GM12878 (cell line): ENCODE measurements around the gene RAC2. TPM values are rescaled to one million over a fixed set of nuclear protein-coding genes. Genes with fewer than 3 reads are reported as not detected.

Experiments
- ATAC-seq: fragments of 200-7000 bp; cut with Tn5 transposase; 3 replicates; pipeline ENCODE4 v1.9.1; 2020; ENCODE audit warnings: mild to moderate bottlenecking, moderate library complexity
- BruUV-seq: library from RNA; stranded (reverse); fragments of 400-500 nt; replicated peaks from 2 replicates; lab custom pipeline; 2021; lab: Mats Ljungman, UMichigan
- CTCF ChIA-PET: fragments of 300-600 bp; sonication (Branson Sonifier 250); formaldehyde crosslinking; extraction: SDS; loops from one replicate; lab custom pipeline; 2021; ENCODE audit warnings: inconsistent platforms; lab: Yijun Ruan, JAX
- POLR2A ChIA-PET: fragments of 350-600 bp; formaldehyde crosslinking; extraction: SDS; loops from one replicate; lab custom pipeline; 2021; ENCODE audit warnings: inconsistent platforms; lab: Charles Lee
- RAD21 ChIA-PET: fragments of 300-600 bp; sonication (Branson Sonifier 250); formaldehyde crosslinking; loops from one replicate; lab custom pipeline; 2023; ENCODE audit warnings: antibody characterized with exemption; ENCODE audit not compliant: unreplicated experiment; lab: Charles Lee
- SMC1A ChIA-PET: fragments of 300-600 bp; sonication (Branson Sonifier 250); formaldehyde crosslinking; loops from one replicate; lab custom pipeline; 2023; ENCODE audit not compliant: unreplicated experiment, uncharacterized antibody; lab: Charles Lee
- DNase-seq: peaks from one replicate; pipeline ENCODE4 v3.0.0-alpha.2; 2011; ENCODE audit warnings: low read depth, low spot score
- FAIRE-seq: peaks from 3 replicates; lab custom pipeline; 2011; peaks lifted over from hg19 to GRCh38; lab: Jason Lieb, UNC
- H2AFZ ChIP-seq: 2 replicates; pipeline ENCODE4 v1.6.0; 2011; ENCODE audit warnings: low read depth, low read length, control low read depth; ENCODE audit not compliant: control insufficient read depth
- H3K27ac ChIP-seq: 2 replicates; pipeline ENCODE4 v1.5.1; 2011; ENCODE audit warnings: control low read depth; ENCODE audit not compliant: control insufficient read depth, insufficient read depth
- H3K27me3 ChIP-seq, 2 experiments: replicated peaks in 1 of 2; 2 replicates each; pipeline versions ENCODE4 v1.6.0 to v1.6.1; 2011; ENCODE audit warnings: low read length in 1 of 2; ENCODE audit not compliant: control insufficient read depth in 2 of 2, insufficient read depth in 2 of 2
- H3K36me3 ChIP-seq, 2 experiments: 2 replicates each; pipeline ENCODE4 v1.5.1; 2011; ENCODE audit warnings: low read length in 1 of 2; ENCODE audit not compliant: control insufficient read depth in 2 of 2, insufficient read depth in 2 of 2
- H3K4me1 ChIP-seq: 2 replicates; pipeline ENCODE4 v1.6.1; 2011; ENCODE audit warnings: mild to moderate bottlenecking, low read length, moderate library complexity, mixed read lengths; ENCODE audit not compliant: control insufficient read depth, insufficient read depth
- H3K4me2 ChIP-seq: 2 replicates; pipeline ENCODE4 v1.6.0; 2011; ENCODE audit warnings: control low read depth; ENCODE audit not compliant: control insufficient read depth, insufficient read depth
- H3K4me3 ChIP-seq: fragments of 200-600 bp; sonication (generic); 2 replicates; pipeline ENCODE4 v1.5.1; 2016
- H3K79me2 ChIP-seq: 2 replicates; pipeline ENCODE4 v1.6.0; 2011; ENCODE audit warnings: low read length; ENCODE audit not compliant: control insufficient read depth, insufficient read depth
- H3K9ac ChIP-seq: 2 replicates; pipeline ENCODE4 v1.8.0; 2011; ENCODE audit warnings: low read length, control low read depth, mixed read lengths; ENCODE audit not compliant: control insufficient read depth, insufficient read depth
- H3K9me3 ChIP-seq: replicated peaks from 3 replicates; pipeline ENCODE4 v1.5.1; 2011; ENCODE audit warnings: mild to moderate bottlenecking, low read length; ENCODE audit not compliant: control insufficient read depth, insufficient read depth
- H4K20me1 ChIP-seq: 2 replicates; pipeline ENCODE4 v1.6.0; 2011; ENCODE audit not compliant: control insufficient read depth, insufficient read depth
- HDGF ChIP-seq: fragments of 450-650 bp; IDR thresholded peaks from 2 replicates; pipeline ENCODE4 v1.6.1; 2016; ENCODE audit warnings: antibody characterized with exemption
- POLR2A ChIP-seq: IDR thresholded peaks from 2 replicates; pipeline ENCODE4 v1.6.1; 2011; ENCODE audit warnings: low read depth, mild to moderate bottlenecking, low read length
- WGBS: methylation state at CpG from one replicate; pipeline ENCODE4 v1.1.6; 2016; ENCODE audit warnings: low lambda C conversion rate; ENCODE audit not compliant: insufficient replicate concordance, insufficient coverage; ENCODE audit errors: missing lambda C conversion rate; 5-methylcytosine and 5-hydroxymethylcytosine counted together
- in situ Hi-C: fragments of 300-500 bp; cut with MboI; formaldehyde crosslinking; loops from 9 replicates; pipeline ENCODE4 v1.14.3; 2018; ENCODE audit warnings: mixed read lengths
- intact Hi-C: fragments of 100-400 bp; cut with micrococcal nuclease; formaldehyde crosslinking; loops from one replicate; pipeline ENCODE4 v1.14.2; 2022; ENCODE audit not compliant: unreplicated experiment
- polyA plus RNA-seq, 11 experiments: library from polyadenylated mRNA; depleted of rRNA in 4 of 11; unstranded in 6 of 11; stranded (reverse) in 5 of 11; fragments of >200 nt; fragmentation: Nextera tagmentation in 4 of 11; fragmentation: Illumina TruSeq in 1 of 11; extraction: Ambion mirVana in 4 of 11; extraction: Trizol in 1 of 11; gene quantifications; 1 replicate in 1 of 11; 2 replicates in 10 of 11; pipeline versions ENCODE4 v1.2.1 to v1.2.3, GENCODE V29; 2011 to 2016; ENCODE audit warnings: inconsistent platforms in 2 of 11, missing spikeins in 2 of 11, low read depth in 1 of 11
- total RNA-seq, 4 experiments: library from RNA; depleted of rRNA in 3 of 4; stranded (reverse); fragments of >200 nt in 3 of 4; fragmentation: Illumina TruSeq in 1 of 4; extraction: Trizol in 1 of 4; gene quantifications; 2 replicates each; pipeline versions ENCODE4 v1.2.1 to v1.2.3, GENCODE V29; 2013 to 2021
- TF ChIP-seq, protein P1 (sequence below): fragments of 450-650 bp; formaldehyde crosslinking; IDR thresholded peaks from 2 replicates; pipeline ENCODE4 v1.4.0; 2020; ENCODE audit warnings: mild to moderate bottlenecking, moderate library complexity

RAC2 gene
- total and polyA plus RNA-seq, 10 of the 15 experiments (the other 5 are each of a cell fraction or from before 2014, with no cell fraction given), result 102 to 386 (median 304) TPM

DNA sequence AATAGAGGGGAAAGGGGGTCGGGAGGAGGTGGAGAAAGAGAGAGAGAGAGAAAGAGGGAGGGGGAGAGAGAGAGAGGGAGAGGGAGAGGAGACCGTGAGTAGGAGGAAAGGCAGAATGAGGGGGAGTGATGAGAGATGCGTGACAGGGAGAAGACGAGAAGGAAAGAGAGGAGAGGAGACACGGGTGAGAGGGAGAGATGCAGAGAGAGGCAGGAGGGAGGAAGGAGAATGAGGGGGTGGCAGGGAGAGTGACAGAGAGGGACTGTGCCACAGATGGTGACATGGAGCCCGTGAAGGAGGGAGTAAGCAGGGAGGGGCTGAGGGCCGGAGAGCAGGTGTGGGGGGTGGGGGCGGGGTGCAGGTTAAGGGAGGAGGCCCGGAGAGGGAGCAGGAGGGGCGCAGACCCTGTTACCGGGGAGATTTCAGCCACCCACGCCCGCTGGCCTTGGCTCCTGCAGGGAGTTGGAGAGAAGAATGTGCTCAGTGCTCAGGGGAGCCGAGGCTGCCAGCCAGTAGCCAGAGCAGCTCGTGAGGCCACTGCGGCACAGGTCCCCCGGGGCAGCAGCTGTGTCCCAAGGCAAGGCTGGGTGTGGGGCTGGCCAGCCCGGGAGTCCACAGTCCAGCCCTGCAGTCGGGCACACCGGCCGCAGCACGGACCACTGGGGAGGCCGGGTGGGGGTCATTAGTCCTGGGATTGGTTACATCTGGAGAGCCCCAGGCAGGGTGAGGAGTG is 31.7 kb downstream of the RAC2 start, which contains the start of gene SSTR3:
SSTR3 (minus strand) TSS at position 304 of the 733 bp plus-strand sequence. CDS start 4,674 bp downstream, outside the sequence.
- DNase-seq (no peak), ATAC-seq (0 out of 3 replicates have a peak, but pooled peaks have one; percentile 9), FAIRE-seq (no peak)
- Histone ChIP-seq H3K27me3 (no peaks in the 10 kb centered on the region), H4K20me1 (no peaks in the 10 kb centered on the region), H3K4me3 (no peak within 1 kb of the TSS), H3K27ac (no peak within 1 kb of the TSS), H3K4me2 (no peak within 1 kb of the TSS), H3K79me2 (no peaks in the 10 kb centered on the region; the same call in 1 of the 2 replicates), H3K9ac (no peak within 1 kb of the TSS), H3K9me3 (no peaks in the 10 kb centered on the region), H2AFZ (no peak within 1 kb of the TSS), H3K4me1 (peaks cover 20% of the 10 kb centered on the region), H3K36me3 (no peaks in the 10 kb centered on the region; a peak in 3 of 4 replicates)
- 53% methylated on average over 21 of the region's 23 CpGs for WGBS
- POLR2A ChIA-PET, result no interaction called here
- TF ChIP-seq, protein P1, sequence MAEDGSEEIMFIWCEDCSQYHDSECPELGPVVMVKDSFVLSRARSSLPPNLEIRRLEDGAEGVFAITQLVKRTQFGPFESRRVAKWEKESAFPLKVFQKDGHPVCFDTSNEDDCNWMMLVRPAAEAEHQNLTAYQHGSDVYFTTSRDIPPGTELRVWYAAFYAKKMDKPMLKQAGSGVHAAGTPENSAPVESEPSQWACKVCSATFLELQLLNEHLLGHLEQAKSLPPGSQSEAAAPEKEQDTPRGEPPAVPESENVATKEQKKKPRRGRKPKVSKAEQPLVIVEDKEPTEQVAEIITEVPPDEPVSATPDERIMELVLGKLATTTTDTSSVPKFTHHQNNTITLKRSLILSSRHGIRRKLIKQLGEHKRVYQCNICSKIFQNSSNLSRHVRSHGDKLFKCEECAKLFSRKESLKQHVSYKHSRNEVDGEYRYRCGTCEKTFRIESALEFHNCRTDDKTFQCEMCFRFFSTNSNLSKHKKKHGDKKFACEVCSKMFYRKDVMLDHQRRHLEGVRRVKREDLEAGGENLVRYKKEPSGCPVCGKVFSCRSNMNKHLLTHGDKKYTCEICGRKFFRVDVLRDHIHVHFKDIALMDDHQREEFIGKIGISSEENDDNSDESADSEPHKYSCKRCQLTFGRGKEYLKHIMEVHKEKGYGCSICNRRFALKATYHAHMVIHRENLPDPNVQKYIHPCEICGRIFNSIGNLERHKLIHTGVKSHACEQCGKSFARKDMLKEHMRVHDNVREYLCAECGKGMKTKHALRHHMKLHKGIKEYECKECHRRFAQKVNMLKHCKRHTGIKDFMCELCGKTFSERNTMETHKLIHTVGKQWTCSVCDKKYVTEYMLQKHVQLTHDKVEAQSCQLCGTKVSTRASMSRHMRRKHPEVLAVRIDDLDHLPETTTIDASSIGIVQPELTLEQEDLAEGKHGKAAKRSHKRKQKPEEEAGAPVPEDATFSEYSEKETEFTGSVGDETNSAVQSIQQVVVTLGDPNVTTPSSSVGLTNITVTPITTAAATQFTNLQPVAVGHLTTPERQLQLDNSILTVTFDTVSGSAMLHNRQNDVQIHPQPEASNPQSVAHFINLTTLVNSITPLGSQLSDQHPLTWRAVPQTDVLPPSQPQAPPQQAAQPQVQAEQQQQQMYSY, result no peak
- TF ChIP-seq HDGF (0 out of 2 replicates have a peak, but pooled peaks have one; percentile 44), POLR2A (0 out of 2 replicates have a peak, but pooled peaks have one; percentile 9)
- BruUV-seq, result no TSS peak
- CTCF ChIA-PET, result interaction anchor here (1.1 kb wide), 1 partner anchor 48 kb away, joined by 3 read pairs; no protein-coding TSS in a partner anchor
- SMC1A ChIA-PET, result no interaction called here
- RAD21 ChIA-PET, result no interaction called here
- intact Hi-C loops, result no loop called here
- in situ Hi-C loops, result loop anchor here (25.0 kb wide), 1 partner anchor 1825 kb away; the partner anchor contains the start of gene HMOX1
